ENCODE data around the gene RCOR3.

DNA sequence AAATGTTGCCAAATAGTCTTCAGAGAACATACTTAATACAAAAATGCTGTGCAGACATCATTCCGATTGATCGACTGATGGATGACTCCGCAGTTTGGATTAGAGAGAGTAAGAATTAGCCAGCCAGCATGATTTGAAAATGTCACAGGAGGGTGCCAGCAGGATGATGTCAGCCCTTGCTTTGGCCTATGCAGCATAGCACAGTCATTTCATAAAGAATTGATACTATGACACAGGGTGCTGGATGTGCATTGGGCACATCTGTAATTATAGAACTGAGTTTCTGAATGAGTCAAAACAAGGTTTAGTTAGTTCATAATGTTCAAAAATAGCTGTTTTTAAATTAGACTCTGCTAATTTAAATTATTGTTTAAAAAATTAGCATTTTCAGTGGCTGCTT, 45.9 kb downstream of the RCOR3 start:
- TF ChIP-seq SP1 (IDR thresholded peaks at IDR 0.05; ENCODE audit: low read depth, low read length) (no peak), CEBPB (IDR thresholded peaks at IDR 0.05; ENCODE audit: low read depth, low read length) (no peak), EGR1 (IDR thresholded peaks at IDR 0.05; ENCODE audit: borderline replicate concordance, low read depth, low read length) (no peak), BRCA1 (IDR thresholded peaks at IDR 0.05; ENCODE audit: low read depth, low read length) (no peak)
- TF ChIP-seq, protein P1, sequence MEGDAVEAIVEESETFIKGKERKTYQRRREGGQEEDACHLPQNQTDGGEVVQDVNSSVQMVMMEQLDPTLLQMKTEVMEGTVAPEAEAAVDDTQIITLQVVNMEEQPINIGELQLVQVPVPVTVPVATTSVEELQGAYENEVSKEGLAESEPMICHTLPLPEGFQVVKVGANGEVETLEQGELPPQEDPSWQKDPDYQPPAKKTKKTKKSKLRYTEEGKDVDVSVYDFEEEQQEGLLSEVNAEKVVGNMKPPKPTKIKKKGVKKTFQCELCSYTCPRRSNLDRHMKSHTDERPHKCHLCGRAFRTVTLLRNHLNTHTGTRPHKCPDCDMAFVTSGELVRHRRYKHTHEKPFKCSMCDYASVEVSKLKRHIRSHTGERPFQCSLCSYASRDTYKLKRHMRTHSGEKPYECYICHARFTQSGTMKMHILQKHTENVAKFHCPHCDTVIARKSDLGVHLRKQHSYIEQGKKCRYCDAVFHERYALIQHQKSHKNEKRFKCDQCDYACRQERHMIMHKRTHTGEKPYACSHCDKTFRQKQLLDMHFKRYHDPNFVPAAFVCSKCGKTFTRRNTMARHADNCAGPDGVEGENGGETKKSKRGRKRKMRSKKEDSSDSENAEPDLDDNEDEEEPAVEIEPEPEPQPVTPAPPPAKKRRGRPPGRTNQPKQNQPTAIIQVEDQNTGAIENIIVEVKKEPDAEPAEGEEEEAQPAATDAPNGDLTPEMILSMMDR (IDR thresholded peaks at IDR 0.05; ENCODE audit: control extremely low read depth in 1 of 3, insufficient read depth in 1 of 3, low read depth in 1 of 3, low read length in 3 of 3) = no peak
